GM18526 (cell line): Measurements from ENCODE around the gene C1S.

Source experiments
- POLR2A ChIP-seq: IDR thresholded peaks from 3 replicates; pipeline ENCODE4 v1.6.1; 2011; ENCODE audit not compliant: insufficient read length; ENCODE audit errors: extremely low read depth

C1S gene

DNA sequence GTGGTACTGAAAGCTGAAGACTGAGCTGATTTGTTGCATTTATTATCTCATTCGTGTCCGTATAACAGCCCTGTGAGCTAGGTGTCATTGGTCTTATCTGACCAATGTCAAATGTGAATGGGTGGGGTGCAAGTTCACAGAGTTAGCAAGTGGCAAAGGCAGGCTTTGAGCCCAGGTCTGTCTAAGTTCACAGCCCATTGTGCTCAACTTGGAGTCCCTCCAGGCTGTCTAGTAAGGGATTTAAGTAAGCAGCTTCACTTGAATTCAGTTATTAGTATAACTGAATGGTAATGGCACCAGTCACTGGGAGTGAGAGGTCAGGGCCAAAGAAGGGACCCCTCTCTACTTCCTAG lies 8.5 kb downstream of the C1S start:
- TF ChIP-seq POLR2A = no peak

- TF ChIP-seq POLR2A = no peak
Measured at GRCh38 chr12:7069386-7069785, 8.9 kb downstream of the C1S start.

DNA sequence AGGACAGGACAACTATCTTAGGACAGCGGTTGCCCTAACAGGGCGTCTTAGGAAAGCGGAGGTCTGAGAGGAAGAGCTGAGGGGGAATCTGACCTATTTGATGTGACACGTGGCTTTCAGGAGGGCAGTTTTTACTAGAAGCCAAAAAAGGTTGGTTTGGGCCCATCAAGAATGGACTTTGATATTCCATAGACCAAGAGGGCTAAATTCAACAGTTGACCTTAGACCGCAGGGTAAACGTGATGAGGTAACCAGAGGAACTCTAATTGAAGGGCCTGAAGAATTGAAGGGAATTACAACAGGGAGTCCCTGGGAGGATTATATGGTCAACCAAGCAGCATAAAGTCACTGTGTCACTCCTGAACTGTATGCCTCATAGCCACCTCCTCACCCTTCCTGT lies 11.5 kb downstream of the C1S start:
- TF ChIP-seq POLR2A = no peak

- TF ChIP-seq POLR2A = no peak
Measured at GRCh38 chr12:7072554-7072953, 12.0 kb downstream of the C1S start.

GRCh38 chr12:7073946-7074345 lies 13.4 kb downstream of the C1S start:
- TF ChIP-seq POLR2A = no peak

GRCh38 chr12:7075518-7075917 lies 15.0 kb downstream of the C1S start:
- no peak for TF ChIP-seq POLR2A

DNA sequence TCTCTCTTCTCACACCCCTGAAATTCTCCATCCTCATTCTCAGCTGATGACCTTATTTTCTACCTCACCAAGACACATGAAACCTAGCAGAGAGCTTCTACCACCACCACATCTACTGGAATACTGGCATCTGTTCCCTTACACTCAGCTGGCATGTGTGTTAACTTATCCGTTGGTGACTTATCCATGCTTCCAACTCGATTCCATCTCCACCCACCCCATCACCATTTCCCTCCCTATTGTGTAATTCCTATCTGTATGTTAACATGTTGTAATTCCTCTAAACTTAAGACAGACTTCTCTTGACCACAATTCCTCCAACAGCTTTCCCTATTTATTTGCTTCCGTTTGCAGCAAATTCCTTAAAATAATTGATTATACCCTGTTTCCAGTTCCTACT lies 15.4 kb downstream of the C1S start:
- no peak for TF ChIP-seq POLR2A

DNA sequence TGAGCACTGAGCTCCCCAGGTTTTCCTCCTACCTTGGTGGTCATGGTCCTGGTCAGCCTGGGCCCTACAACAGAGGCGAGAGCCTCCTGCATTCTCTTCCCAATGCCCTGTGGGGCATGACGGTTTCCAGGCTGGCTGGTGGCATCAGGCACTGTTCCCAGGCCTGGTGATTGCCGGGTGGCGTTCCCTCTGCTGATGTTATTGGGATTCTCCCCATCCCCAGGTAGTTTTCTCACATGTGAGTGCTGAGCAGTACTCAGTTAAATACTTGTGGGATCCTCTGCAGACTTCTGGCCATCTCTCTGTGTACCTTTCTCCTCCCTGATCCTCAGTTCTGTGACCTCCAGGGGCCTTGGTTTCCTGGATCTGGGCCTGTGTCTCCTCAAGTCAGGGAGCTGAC lies 16.0 kb downstream of the C1S start:
- no peak for TF ChIP-seq POLR2A

DNA sequence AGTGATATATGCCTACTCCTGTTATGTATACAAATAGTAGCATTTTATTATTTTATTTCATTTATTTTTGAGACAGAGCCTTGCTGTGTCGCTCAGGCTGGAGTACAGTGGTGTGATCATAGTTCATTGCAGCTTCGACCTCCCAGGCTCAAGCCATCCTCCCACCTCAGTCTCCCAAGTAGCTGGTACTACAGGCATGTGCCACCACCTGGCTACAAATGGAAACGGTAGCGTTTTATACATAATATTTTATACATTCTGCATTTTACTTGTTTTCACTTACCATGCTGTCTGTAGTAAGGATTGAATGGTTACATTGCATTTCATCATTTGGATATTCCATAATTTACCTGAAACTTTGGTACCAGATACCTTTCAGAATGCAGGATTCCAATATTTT lies 17.6 kb downstream of the C1S start:
- TF ChIP-seq POLR2A = no peak

DNA sequence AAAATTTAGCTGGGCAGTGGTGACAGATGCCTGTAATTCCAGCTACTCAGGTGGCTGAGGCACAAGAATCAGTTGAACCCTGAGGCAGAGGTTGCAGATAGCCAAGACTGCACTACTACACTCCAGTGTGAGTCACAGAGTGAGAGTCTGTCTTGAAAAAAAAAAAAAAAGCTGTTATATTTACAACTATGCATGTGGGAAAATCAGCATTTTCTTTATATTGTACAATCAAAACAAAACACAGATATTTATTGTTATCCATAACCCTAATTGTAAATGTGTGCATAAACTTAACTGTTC lies 19.3 kb downstream of the C1S start:
- no peak for TF ChIP-seq POLR2A

DNA sequence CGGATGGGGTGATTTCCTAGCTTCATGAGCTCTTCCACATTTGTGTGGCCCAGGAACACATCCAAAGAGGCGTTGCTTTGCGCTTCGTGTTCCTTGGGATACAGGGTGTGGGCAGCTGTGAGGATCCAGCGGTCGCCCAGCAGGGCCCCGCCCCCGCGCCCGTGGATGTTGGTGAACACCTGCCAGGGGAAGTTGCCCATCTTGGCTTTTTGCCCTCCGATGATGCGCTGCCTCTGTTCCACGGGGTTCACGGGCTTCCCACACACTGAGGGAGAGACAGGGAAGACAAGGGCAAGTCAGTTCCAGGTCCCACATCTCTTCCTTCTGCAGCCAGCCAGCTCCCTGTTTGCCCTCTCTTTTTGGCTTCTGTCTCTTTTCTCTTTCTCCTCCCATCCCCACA lies 20.5 kb downstream of the C1S start:
- no peak for TF ChIP-seq POLR2A

DNA sequence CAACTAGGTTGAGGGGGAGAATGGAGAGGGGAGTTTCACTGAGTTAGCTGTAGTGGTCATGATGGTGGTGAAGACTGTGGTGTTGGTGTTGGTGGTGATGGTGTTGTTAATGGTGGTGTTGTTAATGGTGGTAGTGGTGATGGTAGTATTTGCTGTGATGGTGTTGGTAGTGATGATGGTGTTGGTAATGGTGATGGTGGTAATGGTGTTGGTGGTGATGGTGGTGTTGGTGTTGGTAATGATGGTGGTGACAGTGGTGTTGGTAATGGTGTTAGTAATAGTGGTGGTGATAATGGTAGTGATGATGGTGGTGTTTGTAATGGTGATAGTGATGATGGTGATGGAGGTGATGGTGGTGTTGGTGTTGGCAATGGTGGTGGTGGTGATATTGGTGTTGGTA lies 22.6 kb downstream of the C1S start:
- no peak for TF ChIP-seq POLR2A

GRCh38 chr12:7089196-7089871 lies 28.8 kb downstream of the C1S start:
- no peak for TF ChIP-seq POLR2A

GRCh38 chr12:7090222-7090998 lies 29.9 kb downstream of the C1S start:
- no peak for TF ChIP-seq POLR2A

DNA sequence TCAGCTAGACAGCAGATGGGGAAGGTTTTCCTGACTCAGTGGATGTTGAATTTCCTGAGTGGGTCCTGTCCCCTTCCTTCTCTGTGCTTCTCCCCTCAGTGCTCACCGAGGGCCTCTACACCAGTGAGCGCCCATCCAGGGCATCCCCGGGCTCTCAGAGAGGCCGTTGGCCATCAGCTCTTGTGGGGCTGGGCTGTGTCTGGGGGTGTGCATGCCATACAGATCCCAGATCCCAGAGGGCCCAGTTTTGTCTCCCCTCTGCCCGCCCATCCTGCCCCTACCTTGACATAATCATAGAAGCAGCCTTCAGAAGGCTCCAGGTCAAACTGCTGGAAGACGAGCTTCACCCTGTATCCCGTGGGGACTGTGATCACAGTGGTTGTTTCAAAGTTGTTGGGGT lies 30.7 kb downstream of the C1S start:
- no peak for TF ChIP-seq POLR2A

- no peak for TF ChIP-seq POLR2A
Measured at GRCh38 chr12:7091660-7092228, 31.2 kb downstream of the C1S start.
